SK-N-MC (cell line): ENCODE results near the gene PELI3.

ENCODE experiments used
- EZH2 ChIP-seq: fragments of 200-600 bp; sonication (generic); IDR thresholded peaks from one replicate; pipeline ENCODE4 v1.6.1; 2017; ENCODE audit warnings: antibody characterized with exemption
- FOXP2 ChIP-seq: optimal IDR thresholded peaks from 2 replicates; pipeline ENCODE3; 2011; ENCODE audit warnings: mild to moderate bottlenecking, moderate library complexity; ENCODE audit not compliant: insufficient read depth; ENCODE audit errors: extremely low read length, control extremely low read depth
- POLR2AphosphoS5 ChIP-seq: IDR thresholded peaks from 2 replicates; pipeline ENCODE4 v1.6.1; 2012; ENCODE audit warnings: mild to moderate bottlenecking, low read depth, low read length, borderline replicate concordance

GRCh38 chr11:66473167-66473566 is 6.5 kb downstream of the PELI3 start:
- TF ChIP-seq POLR2AphosphoS5 (no peak), EZH2 (no peak), FOXP2 (no peak)
